SU-DHL-6 (cell line): Measurements from ENCODE around the gene LMTK3.

Experiments used
- CTCF ChIP-seq: fragments of 200-600 bp; sonication (generic); IDR thresholded peaks from one replicate; pipeline ENCODE4 v1.5.1; 2017; ENCODE audit warnings: antibody characterized with exemption, mild to moderate bottlenecking, low read length, moderate library complexity; ENCODE audit not compliant: insufficient read depth, poor library complexity, severe bottlenecking
- EZH2phosphoT487 ChIP-seq: fragments of 200-600 bp; sonication (generic), shearing (Covaris generic); conservative IDR thresholded peaks from 2 replicates; pipeline ENCODE4 v1.6.1; 2018; ENCODE audit warnings: mild to moderate bottlenecking, antibody characterized with exemption, low read length, moderate library complexity, mixed read lengths

- TF ChIP-seq CTCF (no peak), EZH2phosphoT487 (no peak)
Measured at GRCh38 chr19:48560095-48560530, 48.5 kb upstream of the LMTK3 start.
